Measurements from ENCODE around the gene CDK11B.
"Not testable (repeated sequence)": the region's sequence is repeated elsewhere in the genome, so short reads cannot be mapped to it uniquely, and the experiment has no call there.

CDK11B gene

GRCh38 chr1:1647567-1648241 is 11.1 kb downstream of the CDK11B start:
- not testable (repeated sequence) for DNase-seq

- DNase-seq = not testable (repeated sequence)
Measured at GRCh38 chr1:1646326-1646725, 12.5 kb downstream of the CDK11B start.

GRCh38 chr1:1640711-1641461 is 17.9 kb downstream of the CDK11B start:
- DNase-seq = not testable (repeated sequence)

GRCh38 chr1:1640081-1640480 is 18.7 kb downstream of the CDK11B start:
- DNase-seq = not testable (repeated sequence)

- DNase-seq = not testable (repeated sequence)
Measured at GRCh38 chr1:1639368-1639767, 19.4 kb downstream of the CDK11B start.

GRCh38 chr1:1638528-1638927 is 20.3 kb downstream of the CDK11B start:
- DNase-seq = not testable (repeated sequence)

- DNase-seq = not testable (repeated sequence)
Measured at GRCh38 chr1:1637479-1637875, 21.3 kb downstream of the CDK11B start.

GRCh38 chr1:1636621-1637478 is 22.0 kb downstream of the CDK11B start:
- DNase-seq = not testable (repeated sequence)

- DNase-seq = not testable (repeated sequence)
Measured at GRCh38 chr1:1634613-1635012, 24.2 kb downstream of the CDK11B start.

- not testable (repeated sequence) for DNase-seq
Measured at GRCh38 chr1:1633409-1633808, 25.4 kb downstream of the CDK11B start.

GRCh38 chr1:1631782-1632420 is 26.9 kb downstream of the CDK11B start, which contains the start of gene MMP23B:
MMP23B (plus strand) TSS chr1:1632173; CDS start chr1:1632219, 46 bp downstream.
- DNase-seq = no peak

GRCh38 chr1:1630965-1631781 is 27.6 kb downstream of the CDK11B start:
- DNase-seq = peak; percentile 57

- DNase-seq = peak; percentile 97
Measured at GRCh38 chr1:1630191-1630964, 28.4 kb downstream of the CDK11B start.

- peak; percentile 91 for DNase-seq
Measured at GRCh38 chr1:1629430-1630190, 29.2 kb downstream of the CDK11B start.

- DNase-seq = peak; percentile 57
Measured at GRCh38 chr1:1628754-1629429, 29.9 kb downstream of the CDK11B start.

GRCh38 chr1:1627829-1628753 is 30.7 kb downstream of the CDK11B start:
- no peak for DNase-seq

GRCh38 chr1:1627261-1627828 is 31.5 kb downstream of the CDK11B start:
- DNase-seq = no peak
